T47D (cell line): ENCODE measurements around the gene IL3.

Experiments used
- DNase-seq, 2 experiments: peaks; one replicate each; pipeline versions ENCODE4 v3.0.0 to v3.0.0-alpha.2; 2011 to 2012; ENCODE audit warnings: low read depth in 1 of 2, low spot score in 1 of 2
- JUND ChIP-seq: IDR thresholded peaks from 2 replicates; pipeline ENCODE4 v1.6.1; 2012; ENCODE audit warnings: low read depth
- in situ Hi-C: cut with HindIII; loops from 2 replicates; pipeline ENCODE4 v1.10.0; 2016; ENCODE audit warnings: low sequenced_read_pairs, low pct_unique_long_range_greater_than_20kb

IL3 gene

DNA sequence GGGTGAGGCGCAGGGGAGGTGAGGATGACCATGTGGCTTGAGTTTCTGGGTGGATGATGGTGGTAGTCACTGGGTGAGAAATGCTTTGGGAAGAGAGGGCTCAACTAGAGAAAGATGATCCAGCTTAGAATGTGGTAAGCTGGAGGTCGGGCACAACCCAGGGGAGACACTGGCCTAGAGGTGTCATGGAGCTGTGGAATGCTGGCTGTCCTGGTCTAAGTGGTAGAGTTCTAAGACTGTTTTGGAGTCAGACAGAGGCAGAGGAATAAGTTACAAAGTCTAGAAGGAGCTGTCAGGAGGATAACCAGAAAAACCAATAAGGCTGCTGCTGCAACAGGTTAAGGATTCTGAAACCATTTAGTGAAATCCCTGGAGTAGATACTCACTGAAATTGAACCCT is 29.8 kb upstream of the IL3 start:
- DNase-seq = no peak
- in situ Hi-C loops = no loop called here
- TF ChIP-seq JUND = no peak

DNA sequence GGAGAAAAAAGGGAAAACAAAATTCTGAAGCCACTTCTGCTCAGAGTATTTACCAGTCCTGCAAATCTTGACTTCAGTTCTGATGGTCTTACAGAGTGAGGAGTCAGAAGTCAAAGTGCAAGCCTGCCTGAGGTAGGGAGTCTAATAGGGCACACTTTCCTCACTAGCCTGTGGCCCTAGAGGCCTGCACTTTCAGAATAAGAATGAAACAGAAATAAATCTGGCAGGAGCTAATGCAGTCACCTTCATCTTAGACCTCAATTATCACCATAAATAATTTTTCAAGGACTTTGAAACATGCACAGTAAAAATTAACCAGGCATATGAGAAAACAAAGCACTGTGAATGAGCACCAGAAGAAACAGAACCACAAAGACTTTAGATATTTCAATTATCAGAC is 28.3 kb upstream of the IL3 start:
- in situ Hi-C loops = no loop called here
- TF ChIP-seq JUND = no peak
- no peak for DNase-seq

- no peak for TF ChIP-seq JUND
- in situ Hi-C loops = no loop called here
- no peak for DNase-seq
Measured at GRCh38 chr5:132033122-132033521, 27.3 kb upstream of the IL3 start.

GRCh38 chr5:132037353-132037752 is 23.1 kb upstream of the IL3 start:
- no peak for TF ChIP-seq JUND
- in situ Hi-C loops = no loop called here
- no peak for DNase-seq

DNA sequence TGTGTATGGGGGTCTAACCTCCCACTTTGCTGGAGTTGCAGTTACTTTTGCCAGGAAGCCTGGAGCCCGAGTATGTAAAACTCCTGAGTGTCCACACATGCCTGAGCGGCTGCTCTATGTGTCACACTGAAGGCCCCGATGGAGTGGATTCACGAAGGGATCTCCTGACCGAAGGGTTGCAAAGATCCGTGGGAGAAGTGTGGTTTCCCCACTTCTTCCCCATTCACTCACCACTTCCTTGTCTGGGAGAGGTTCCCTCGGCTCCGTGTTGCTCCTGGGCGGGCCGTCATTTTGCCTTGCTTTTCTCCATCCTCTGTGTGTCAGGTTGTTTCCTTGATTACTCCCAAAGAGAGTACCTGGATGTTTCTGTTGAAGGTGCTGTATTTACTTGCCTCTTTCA is 16.2 kb upstream of the IL3 start:
- no peak for TF ChIP-seq JUND
- in situ Hi-C loops = no loop called here
- no peak for DNase-seq

GRCh38 chr5:132046880-132047299 is 13.6 kb upstream of the IL3 start:
- no peak for DNase-seq
- in situ Hi-C loops = no loop called here
- no peak for TF ChIP-seq JUND

DNA sequence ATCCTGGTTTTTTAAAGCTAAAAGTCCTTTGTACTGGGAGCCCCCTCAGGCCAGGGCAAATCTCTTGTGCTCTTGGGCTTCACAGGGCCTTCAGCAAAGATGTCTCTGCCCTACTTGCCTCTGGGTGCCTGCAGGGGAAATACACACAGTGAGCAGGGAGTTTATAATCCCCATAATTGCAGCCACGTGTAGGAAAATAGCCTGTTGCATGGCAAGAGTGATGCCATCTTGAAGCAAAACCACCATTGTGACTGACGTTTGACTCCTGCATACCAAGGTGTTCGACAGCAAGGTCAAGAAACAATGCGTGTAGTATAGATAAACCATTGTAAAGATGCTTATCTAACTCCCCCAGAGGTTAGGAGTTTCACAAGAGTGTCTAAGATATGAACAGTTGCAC is 11.4 kb upstream of the IL3 start:
- TF ChIP-seq JUND = no peak
- in situ Hi-C loops = no loop called here
- DNase-seq = no peak

DNA sequence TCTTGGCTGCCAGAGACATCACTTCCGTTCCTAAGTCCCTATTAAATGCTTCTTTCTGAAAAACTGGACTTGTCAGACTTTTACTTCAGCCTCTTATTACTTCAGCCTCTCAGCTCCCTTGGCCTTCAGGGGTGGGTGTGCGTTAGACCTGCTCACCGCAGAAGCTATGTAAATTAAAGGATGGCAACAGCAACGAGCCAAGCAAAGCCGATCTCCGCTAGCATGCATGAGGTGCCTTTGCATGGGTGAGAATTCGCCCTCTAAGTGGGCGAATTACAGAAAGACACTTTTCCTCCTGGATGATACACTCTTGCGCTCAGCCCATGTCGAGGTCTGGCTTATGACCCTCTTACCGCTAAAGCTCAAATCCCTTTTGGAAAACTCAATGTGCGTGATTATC is 10.9 kb upstream of the IL3 start:
- no peak for DNase-seq
- in situ Hi-C loops = no loop called here
- TF ChIP-seq JUND = no peak

DNA sequence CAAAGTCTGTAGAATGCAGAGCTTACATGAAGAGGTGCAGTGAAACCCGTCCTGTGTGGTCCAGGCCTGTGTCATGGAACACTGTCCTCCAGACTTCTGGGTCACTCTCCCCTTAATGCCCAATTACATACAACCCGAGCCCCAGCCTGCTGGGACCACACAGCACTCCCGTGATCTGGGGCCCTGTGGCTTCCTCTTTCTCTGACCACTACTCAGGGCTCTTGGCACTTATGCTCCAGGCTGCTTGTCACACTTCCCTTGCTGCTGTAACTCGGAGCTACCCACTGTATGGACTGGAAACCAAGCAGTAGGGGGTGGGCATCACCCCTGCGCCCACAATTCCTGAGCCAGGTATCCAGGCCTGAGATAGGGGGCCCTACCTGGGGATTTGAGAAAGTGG is 10.3 kb upstream of the IL3 start:
- no peak for TF ChIP-seq JUND
- in situ Hi-C loops = no loop called here
- DNase-seq = no peak

GRCh38 chr5:132050661-132051552 is 9.5 kb upstream of the IL3 start:
- no peak for DNase-seq
- in situ Hi-C loops = no loop called here
- TF ChIP-seq JUND = no peak

DNA sequence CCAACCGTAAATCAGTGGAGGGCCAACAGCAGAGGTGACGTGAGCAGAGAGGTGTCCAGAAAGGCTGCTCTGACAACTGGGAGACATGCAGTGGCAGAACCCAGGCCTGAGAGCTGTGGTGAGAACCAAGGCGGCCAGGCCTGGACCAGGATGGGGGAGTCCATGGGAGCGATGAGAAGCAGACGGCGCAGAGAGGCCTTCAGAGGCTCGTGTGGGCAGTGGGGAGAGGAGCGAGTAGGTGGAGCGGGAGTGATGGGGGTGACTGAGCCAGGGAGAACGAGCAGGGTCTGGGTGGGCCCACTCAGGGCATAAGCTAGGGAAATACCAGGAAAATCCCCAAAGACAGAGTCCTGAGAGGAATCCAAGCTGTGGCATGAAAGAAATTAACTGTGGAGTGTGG is 7.9 kb upstream of the IL3 start:
- DNase-seq = no peak
- no peak for TF ChIP-seq JUND
- in situ Hi-C loops = no loop called here

- no peak for DNase-seq
- TF ChIP-seq JUND = no peak
- in situ Hi-C loops = no loop called here
Measured at GRCh38 chr5:132053483-132053882, 7.0 kb upstream of the IL3 start.

GRCh38 chr5:132054031-132054696 is 6.3 kb upstream of the IL3 start:
- in situ Hi-C loops = no loop called here
- no peak for TF ChIP-seq JUND
- no peak for DNase-seq
